Heart right ventricle (tissue), 16 donors: Measurements from ENCODE around the gene INHBA. TPM values are rescaled to one million over a fixed set of nuclear protein-coding genes. Genes with fewer than 3 reads are reported as not detected.
A peak's percentile ranks its signal among the peaks of the same experiment; 100 is the strongest.

Experiments used
- ATAC-seq, 8 donors: fragments of 200-7000 bp; cut with Tn5 transposase; one replicate each; pipeline ENCODE4 v1.9.1; 2020; ENCODE audit warnings: mild to moderate bottlenecking in 8 of 8, moderate library complexity in 8 of 8, moderate number of reproducible peaks in 1 of 8
- DNase-seq, 2 donors: peaks; one replicate each; pipeline ENCODE4 v3.0.0-alpha.2; 2020
- H3K27ac ChIP-seq, 10 donors: fragments of 200-600 bp; sonication (generic) in 2 of 10; one replicate each; pipeline versions ENCODE4 v1.5.0 to v1.8.0; 2020 to 2022; ENCODE audit warnings: mild to moderate bottlenecking in 3 of 10
- H3K27me3 ChIP-seq, 7 donors: fragments of 200-600 bp; one replicate each; pipeline ENCODE4 v1.8.0; 2021 to 2022; ENCODE audit warnings: mild to moderate bottlenecking in 2 of 7
- H3K36me3 ChIP-seq, 9 donors: fragments of 200-600 bp; sonication (generic) in 1 of 9; one replicate each; pipeline versions ENCODE4 v1.5.0 to v1.8.0; 2020 to 2022; ENCODE audit warnings: mild to moderate bottlenecking in 2 of 9
- H3K4me1 ChIP-seq, 9 donors: fragments of 200-600 bp; sonication (generic) in 1 of 9; one replicate each; pipeline versions ENCODE4 v1.5.0 to v1.8.0; 2020 to 2022; ENCODE audit warnings: mild to moderate bottlenecking in 4 of 9
- H3K4me3 ChIP-seq, 10 donors: fragments of 200-600 bp; sonication (generic) in 2 of 10; one replicate each; pipeline versions ENCODE4 v1.5.0 to v1.8.0; 2020 to 2022; ENCODE audit warnings: mild to moderate bottlenecking in 7 of 10, moderate library complexity in 2 of 10
- H3K9me3 ChIP-seq, 11 donors: fragments of 200-600 bp in 10 of 11; sonication (generic) in 2 of 11; one replicate each; pipeline versions ENCODE4 v1.5.0 to v1.8.0; 2013 to 2022; ENCODE audit warnings: mild to moderate bottlenecking in 2 of 11, control low read depth in 1 of 11, moderate library complexity in 1 of 11
- WGBS, 2 donors: extraction: QIAGEN DNeasy Blood & Tissue Kit; methylation state at CpG; one replicate each; pipeline ENCODE4 v1.1.7; 2013; ENCODE audit warnings: inconsistent platforms in 1 of 2; 5-methylcytosine and 5-hydroxymethylcytosine counted together
- intact Hi-C, 10 donors: fragments of 100-400 bp; cut with DNase I; formaldehyde crosslinking; loops; one replicate each; pipeline versions ENCODE4 v1.11.1 to v1.14.2; 2022
- polyA plus RNA-seq, 2 donors: library from polyadenylated mRNA; stranded (reverse); fragments of 200-250 nt; gene quantifications; one replicate each; pipeline ENCODE4 v1.2.3, GENCODE V29; 2013
- total RNA-seq, 10 donors: library from RNA; stranded (reverse); fragmentation: NEBNext Ultra II Directional in 3 of 10; extraction: Animal tissue kit (Norgen Biotek cat#: 25700) in 3 of 10; gene quantifications; one replicate each; pipeline versions ENCODE4 v1.2.1 to v1.2.4, GENCODE V29; 2021 to 2023
- TF ChIP-seq, protein P1 (sequence below), 9 donors: fragments of 200-600 bp; sonication (generic) in 2 of 9; IDR thresholded peaks; one replicate each; pipeline versions ENCODE4 v1.5.0 to v1.8.0; 2021 to 2022; ENCODE audit warnings: antibody characterized with exemption in 9 of 9, mild to moderate bottlenecking in 5 of 9, moderate library complexity in 1 of 9
- donor health status: Arrhythmogenic right ventricular cardiomyopathy.
- donor health status: ischemic (EF 13 %, LVEDD 7.1; RV severe dilation, severe dysfunction).
- donor health status: healthy with polysubstance abuse.
- donor health status: DM: no; HTN: yes; CAD: no.
- donor health status: DM: no; HTN: no; CAD: no.
- donor health status: ischemic (EF 25% LVEDD 6.9; RV normal size, moderate dysfunction).
- donor health status: ischemic (EF 25% LVEDD 5.7; RV mildly dilated, moderate dysfunction).
- donor health status: healthy.
- donor health status: DM: yes; HTN: yes; CAD: no.
- donor health status: Ischemic cardiomyopathy.
- donor health status: ischemic (EF 35%, LVEDD 5.7; RV mildly dilated, moderate dysfunction).
- donor health status: nonischemic (EF 11% LVEDD 7.7; RV severe dilation, severe dysfunction).
- donor health status: DM: yes; HTN: yes; CAD: no.
- donor health status: PGD.
- donor health status: ischemic (EF 29% LVEDD 5.4; RV normal size, mild dysfunction).
- donor health status: nonischemic (EF 23%, LVEDD 6.1; RV moderate dilation, normal function).

INHBA gene
- total and polyA plus RNA-seq, 12 donors, result 0.41 to 26.1 (median 3.1) TPM

DNA sequence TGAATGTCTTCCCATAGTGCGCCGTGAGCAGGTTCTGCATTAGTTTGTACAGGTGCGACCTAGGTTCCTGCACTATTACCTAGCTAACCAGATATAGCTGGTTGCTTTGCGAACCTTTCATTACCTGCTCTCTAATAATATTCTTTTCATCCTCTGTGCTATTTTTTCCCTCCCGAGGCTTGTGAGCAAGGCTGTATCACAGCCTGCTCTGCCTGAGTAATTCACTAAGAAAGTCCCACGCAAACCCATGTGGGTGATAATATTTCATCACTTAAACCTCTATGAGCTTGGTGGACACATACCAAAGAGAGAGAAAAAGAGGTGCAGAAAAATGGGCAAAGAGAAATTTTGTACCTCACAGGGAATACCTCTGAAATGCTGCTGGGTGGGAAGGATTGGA lies 8.4 kb downstream of the INHBA start:
- DNase-seq (no peak), ATAC-seq (no peak)
- intact Hi-C loops, result loop anchor here in 3 of 10 donors (10.0 kb wide), 3 partner anchors 650 to 1370 kb away; no protein-coding TSS in a partner anchor
- WGBS, 2 donors, result 90 to 94% methylated on average over 6 of the region's 6 CpGs
- H3K4me1 ChIP-seq, result peaks cover 0 to 57% (median 25%) of the 10 kb centered on the region in 9 donors
- H3K9me3 ChIP-seq, result no peaks in the 10 kb centered on the region
- H3K4me3 ChIP-seq, result no peak overlapping the region
- TF ChIP-seq, protein P1, sequence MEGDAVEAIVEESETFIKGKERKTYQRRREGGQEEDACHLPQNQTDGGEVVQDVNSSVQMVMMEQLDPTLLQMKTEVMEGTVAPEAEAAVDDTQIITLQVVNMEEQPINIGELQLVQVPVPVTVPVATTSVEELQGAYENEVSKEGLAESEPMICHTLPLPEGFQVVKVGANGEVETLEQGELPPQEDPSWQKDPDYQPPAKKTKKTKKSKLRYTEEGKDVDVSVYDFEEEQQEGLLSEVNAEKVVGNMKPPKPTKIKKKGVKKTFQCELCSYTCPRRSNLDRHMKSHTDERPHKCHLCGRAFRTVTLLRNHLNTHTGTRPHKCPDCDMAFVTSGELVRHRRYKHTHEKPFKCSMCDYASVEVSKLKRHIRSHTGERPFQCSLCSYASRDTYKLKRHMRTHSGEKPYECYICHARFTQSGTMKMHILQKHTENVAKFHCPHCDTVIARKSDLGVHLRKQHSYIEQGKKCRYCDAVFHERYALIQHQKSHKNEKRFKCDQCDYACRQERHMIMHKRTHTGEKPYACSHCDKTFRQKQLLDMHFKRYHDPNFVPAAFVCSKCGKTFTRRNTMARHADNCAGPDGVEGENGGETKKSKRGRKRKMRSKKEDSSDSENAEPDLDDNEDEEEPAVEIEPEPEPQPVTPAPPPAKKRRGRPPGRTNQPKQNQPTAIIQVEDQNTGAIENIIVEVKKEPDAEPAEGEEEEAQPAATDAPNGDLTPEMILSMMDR (IDR thresholded peaks at IDR 0.05), result no peak
- peaks cover 0 to 10% (median 0%) of the 10 kb centered on the region in 9 donors for H3K36me3 ChIP-seq
- no peak overlapping the region for H3K27ac ChIP-seq
- peaks cover 0 to 10% (median 5%) of the 10 kb centered on the region in 7 donors for H3K27me3 ChIP-seq

DNA sequence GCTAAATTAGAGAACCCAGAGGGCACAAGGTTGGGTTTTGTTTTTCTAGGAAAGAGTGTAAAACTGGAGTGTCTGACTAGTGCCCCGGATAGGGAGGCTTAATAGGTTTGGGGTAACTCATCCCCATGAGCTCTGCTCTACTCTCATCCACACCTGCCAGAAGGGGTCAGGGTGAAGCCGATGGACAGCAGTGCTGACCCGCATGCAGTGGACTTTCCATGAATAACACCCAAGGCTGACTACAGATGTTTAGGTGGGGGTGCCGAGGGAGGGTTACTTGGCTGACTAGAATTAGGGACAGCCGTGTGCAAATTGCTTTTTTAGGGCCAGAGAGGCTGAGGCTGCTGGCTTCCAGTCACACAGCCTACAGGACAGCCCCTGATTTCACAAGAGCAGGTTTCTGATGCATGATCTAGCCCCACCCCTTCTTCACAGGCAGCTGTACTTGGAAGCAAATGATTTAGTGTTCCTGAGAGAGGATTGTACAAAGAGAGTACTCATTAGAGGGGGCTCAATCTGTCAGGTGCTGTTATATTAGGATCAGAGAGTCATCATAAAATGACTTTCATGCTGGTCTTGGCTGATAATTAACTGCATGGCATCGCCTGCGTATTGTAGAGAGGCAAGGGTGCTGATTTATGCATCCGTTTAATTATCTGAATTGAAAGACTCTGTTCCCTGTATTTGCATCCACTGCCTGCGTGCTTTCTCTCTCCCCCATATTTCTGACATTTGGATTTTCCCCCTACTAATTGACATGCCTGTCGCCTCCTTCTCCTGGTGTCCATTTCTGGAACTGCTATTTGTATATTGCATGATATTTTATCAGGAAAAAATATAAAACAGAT lies 9.5 kb downstream of the INHBA start:
- H3K4me3 ChIP-seq, result no peak overlapping the region
- no peak for DNase-seq
- intact Hi-C loops, result loop anchor here in 3 of 10 donors (10.0 kb wide), 3 partner anchors 649 to 1369 kb away; no protein-coding TSS in a partner anchor
- no peak overlapping the region for H3K27ac ChIP-seq
- peak in 5 of 8 donors; percentile 23 to 68 (median 47) for ATAC-seq
- H3K36me3 ChIP-seq, result peaks cover 0 to 10% (median 0%) of the 10 kb centered on the region in 9 donors
- no peaks in the 10 kb centered on the region for H3K9me3 ChIP-seq
- WGBS, 2 donors, result 84 to 91% methylated on average over 10 of the region's 10 CpGs
- TF ChIP-seq, protein P1 (IDR thresholded peaks at IDR 0.05), result peak in 3 of 9 donors; percentile 12 to 20 (median 16)
- peaks cover 0 to 8% (median 0%) of the 10 kb centered on the region in 7 donors for H3K27me3 ChIP-seq
- H3K4me1 ChIP-seq, result peaks cover 0 to 50% (median 17%) of the 10 kb centered on the region in 9 donors

DNA sequence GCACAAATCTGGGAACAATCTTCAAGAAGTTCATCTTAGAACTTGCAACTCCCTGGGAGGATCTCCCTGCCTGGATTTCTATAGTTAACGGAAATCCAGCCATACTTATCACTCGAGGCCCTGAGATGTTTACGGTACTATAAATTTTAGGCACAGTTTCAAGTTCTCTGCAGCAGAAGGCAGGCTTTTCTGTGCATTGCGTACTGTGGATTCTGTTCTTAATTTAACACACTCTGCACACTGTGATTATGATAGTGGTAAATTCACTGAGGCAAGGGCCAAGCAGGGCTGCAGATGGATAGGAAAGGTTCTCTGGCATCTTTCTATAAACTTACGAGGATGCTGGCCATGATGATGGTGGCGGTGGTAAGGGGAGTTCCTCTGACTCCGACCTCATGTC lies 10.6 kb downstream of the INHBA start:
- Histone ChIP-seq H3K36me3 (peaks cover 0 to 10% (median 0%) of the 10 kb centered on the region in 9 donors), H3K27ac (peak overlapping the region in 2 of 10 donors; percentile 10 to 33), H3K4me3 (no peak overlapping the region), H3K4me1 (peaks cover 0 to 50% (median 17%) of the 10 kb centered on the region in 9 donors), H3K9me3 (no peaks in the 10 kb centered on the region), H3K27me3 (peaks cover 0 to 7% (median 0%) of the 10 kb centered on the region in 7 donors)
- WGBS, 2 donors, result 40 to 43% methylated on average over 7 of the region's 7 CpGs
- TF ChIP-seq, protein P1 (IDR thresholded peaks at IDR 0.05), result no peak
- intact Hi-C loops, result loop anchor here in 3 of 10 donors (10.0 kb wide), 3 partner anchors 647 to 1367 kb away; no protein-coding TSS in a partner anchor
- DNase-seq (no peak), ATAC-seq (no peak)
